Nephron progenitor cell (in vitro differentiated cells): ENCODE measurements around the gene KIF6.

Experiments
- DNase-seq: peaks from one replicate; pipeline ENCODE4 v3.0.0; 2021
- H3K27ac Mint-ChIP-seq: 2 replicates; pipeline ENCODE4 v1.8.0; 2021; ENCODE audit warnings: mild to moderate bottlenecking, moderate library complexity, mixed read lengths
- H3K27me3 Mint-ChIP-seq: 2 replicates; pipeline ENCODE4 v1.8.0; 2021; ENCODE audit warnings: mild to moderate bottlenecking, low read depth, mixed read lengths; ENCODE audit not compliant: poor library complexity
- H3K36me3 Mint-ChIP-seq: 2 replicates; pipeline ENCODE4 v1.8.0; 2021; ENCODE audit warnings: low read depth, mixed read lengths
- H3K4me1 Mint-ChIP-seq: 2 replicates; pipeline ENCODE4 v1.8.0; 2021; ENCODE audit warnings: mixed read lengths
- H3K4me3 Mint-ChIP-seq: 2 replicates; pipeline ENCODE4 v1.8.0; 2021; ENCODE audit warnings: mild to moderate bottlenecking, moderate library complexity, mixed read lengths
- H3K9me3 Mint-ChIP-seq: 2 replicates; pipeline ENCODE4 v1.8.0; 2021; ENCODE audit warnings: mild to moderate bottlenecking, moderate library complexity, mixed read lengths
- TF ChIP-seq, protein P1 (sequence below): fragments of 200-600 bp; sonication (generic); IDR thresholded peaks from 2 replicates; pipeline ENCODE4 v1.5.0; 2021; ENCODE audit warnings: antibody characterized with exemption

KIF6 gene

DNA sequence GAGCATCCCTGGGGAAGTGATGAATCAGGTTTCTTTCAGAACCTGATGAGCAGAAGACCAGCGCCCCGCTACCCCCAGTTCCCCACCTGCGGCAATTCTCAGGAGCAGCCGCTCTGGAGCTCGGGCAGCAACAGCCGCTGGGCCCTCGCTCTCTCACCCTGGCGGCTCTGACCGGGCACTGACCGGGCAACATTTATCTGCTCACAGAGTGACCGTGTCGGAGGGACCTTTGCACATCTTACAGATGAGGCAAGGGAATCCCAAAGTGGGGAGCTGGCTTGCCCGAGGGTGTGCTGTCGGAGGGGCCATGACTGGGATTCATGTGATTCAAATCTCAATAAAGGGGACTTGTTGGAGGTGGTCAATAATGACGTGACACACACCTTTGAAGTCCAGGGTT lies 376.5 kb downstream of the KIF6 start:
- Mint-ChIP-seq H3K27ac (no peak overlapping the region), H3K4me1 (peaks cover 21% of the 10 kb centered on the region), H3K4me3 (no peak overlapping the region), H3K9me3 (no peaks in the 10 kb centered on the region), H3K27me3 (peaks cover 9% of the 10 kb centered on the region), H3K36me3 (no peaks in the 10 kb centered on the region)
- TF ChIP-seq, protein P1, sequence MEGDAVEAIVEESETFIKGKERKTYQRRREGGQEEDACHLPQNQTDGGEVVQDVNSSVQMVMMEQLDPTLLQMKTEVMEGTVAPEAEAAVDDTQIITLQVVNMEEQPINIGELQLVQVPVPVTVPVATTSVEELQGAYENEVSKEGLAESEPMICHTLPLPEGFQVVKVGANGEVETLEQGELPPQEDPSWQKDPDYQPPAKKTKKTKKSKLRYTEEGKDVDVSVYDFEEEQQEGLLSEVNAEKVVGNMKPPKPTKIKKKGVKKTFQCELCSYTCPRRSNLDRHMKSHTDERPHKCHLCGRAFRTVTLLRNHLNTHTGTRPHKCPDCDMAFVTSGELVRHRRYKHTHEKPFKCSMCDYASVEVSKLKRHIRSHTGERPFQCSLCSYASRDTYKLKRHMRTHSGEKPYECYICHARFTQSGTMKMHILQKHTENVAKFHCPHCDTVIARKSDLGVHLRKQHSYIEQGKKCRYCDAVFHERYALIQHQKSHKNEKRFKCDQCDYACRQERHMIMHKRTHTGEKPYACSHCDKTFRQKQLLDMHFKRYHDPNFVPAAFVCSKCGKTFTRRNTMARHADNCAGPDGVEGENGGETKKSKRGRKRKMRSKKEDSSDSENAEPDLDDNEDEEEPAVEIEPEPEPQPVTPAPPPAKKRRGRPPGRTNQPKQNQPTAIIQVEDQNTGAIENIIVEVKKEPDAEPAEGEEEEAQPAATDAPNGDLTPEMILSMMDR, result no peak
- no peak for DNase-seq

DNA sequence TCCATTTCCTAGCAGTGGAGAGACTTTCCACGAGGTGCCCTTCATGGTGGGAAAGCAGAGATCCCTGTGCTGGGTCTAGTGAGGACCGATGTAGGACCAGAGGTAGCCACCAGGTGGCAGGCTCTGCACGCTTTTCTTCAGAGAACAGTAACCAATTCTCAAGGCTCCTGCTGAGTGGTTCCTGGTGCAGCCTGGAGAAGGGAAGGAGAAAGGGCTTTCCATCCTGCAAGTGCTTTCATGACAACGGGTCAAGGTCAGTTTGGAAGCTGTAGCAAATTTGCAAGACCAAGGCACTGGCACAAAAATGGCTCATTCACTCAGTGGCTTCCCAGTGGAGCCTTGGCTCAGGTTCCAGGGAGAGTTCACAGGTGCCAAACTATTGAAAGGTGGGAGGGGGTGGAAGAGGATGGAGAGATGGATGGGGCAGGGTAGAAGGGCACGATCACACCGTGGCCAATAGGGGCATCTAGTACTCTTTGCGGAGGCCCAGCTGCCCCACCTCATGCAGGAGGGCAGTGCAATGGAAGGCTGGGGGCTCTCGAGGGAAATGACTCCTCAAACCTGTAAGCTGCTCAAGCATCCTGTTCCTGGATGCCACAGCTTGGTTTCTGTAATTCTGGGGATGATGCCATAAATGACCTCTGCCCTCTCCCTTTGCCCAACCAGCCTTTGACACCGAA lies 377.2 kb downstream of the KIF6 start:
- peaks cover 21% of the 10 kb centered on the region for H3K4me1 Mint-ChIP-seq
- peaks cover 9% of the 10 kb centered on the region for H3K27me3 Mint-ChIP-seq
- TF ChIP-seq, protein P1, result peak; percentile 92
- peak; percentile 84 for DNase-seq
- H3K27ac Mint-ChIP-seq, result no peak overlapping the region
- H3K36me3 Mint-ChIP-seq, result no peaks in the 10 kb centered on the region
- H3K4me3 Mint-ChIP-seq, result no peak overlapping the region
- H3K9me3 Mint-ChIP-seq, result no peaks in the 10 kb centered on the region

DNA sequence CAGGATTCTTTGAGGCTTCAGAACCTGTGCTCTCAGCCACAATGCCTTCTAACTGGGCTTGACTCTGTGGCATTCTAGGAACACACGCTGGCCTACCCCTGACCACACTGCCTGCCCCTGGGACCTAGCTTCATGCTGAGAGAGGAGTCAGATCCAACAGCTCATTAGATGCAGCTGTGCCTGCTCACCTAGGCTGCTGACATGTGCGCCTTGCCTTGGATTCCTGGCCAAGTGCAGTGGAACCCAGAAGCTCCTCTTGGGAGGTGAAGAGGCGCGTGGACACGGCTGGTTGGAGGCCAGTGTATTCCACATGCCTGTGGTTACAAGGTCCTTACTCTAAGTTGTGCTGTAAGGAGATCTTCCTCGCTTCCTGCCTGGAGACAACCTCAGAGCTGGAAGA lies 378.0 kb downstream of the KIF6 start:
- TF ChIP-seq, protein P1, result no peak
- no peak for DNase-seq
- Mint-ChIP-seq H3K4me1 (peaks cover 21% of the 10 kb centered on the region), H3K27me3 (peaks cover 9% of the 10 kb centered on the region), H3K4me3 (no peak overlapping the region), H3K27ac (no peak overlapping the region), H3K36me3 (no peaks in the 10 kb centered on the region), H3K9me3 (no peaks in the 10 kb centered on the region)

DNA sequence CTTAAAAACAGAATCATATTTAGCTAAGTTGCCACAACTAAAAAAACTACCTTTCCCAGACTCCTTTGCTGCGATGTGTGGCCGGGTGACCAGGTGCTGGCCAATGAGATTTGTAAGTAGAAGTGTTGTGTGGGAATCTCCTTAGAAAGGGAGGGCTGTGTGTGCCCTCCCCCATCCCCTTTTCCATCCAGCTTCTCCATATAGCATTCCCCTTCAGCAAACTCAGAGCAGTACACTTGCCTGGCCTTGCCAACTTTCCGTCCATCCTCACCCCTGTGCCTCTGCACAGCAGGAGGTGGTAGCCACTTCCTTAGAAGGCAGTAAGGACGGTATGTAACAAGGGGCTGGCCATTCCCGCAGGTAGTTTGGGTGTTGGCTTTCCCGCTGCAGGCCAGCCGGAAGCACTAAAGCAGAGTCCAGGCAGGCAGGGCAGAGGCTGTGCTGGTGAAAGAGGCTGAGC lies 380.4 kb downstream of the KIF6 start:
- peak overlapping the region; percentile 30 for H3K27ac Mint-ChIP-seq

DNA sequence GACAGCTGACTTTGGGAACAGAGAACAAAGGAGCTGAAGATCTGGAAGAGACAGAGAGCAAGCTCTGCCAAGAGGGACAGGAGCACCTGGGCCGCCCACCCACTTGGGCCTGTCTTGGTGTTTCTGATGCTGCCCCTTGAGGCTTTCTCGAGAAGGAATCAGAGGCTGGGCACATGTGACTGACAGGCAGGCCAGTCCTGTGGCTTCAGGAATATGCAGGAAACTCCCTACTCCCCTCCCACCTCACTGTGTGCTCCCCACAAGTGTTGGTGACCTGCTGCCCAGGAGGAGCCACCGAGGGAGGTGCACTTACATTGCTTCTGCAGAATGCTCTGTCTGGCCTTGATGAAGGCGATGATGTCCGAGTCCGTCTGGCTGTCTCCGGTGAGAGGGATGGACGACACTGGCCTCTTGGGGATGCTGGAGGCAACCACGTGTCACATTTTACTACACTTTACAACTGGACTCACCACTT lies 381.8 kb downstream of the KIF6 start:
- H3K4me1 Mint-ChIP-seq, result peaks cover 22% of the 10 kb centered on the region
- no peak for DNase-seq
- no peak overlapping the region for H3K4me3 Mint-ChIP-seq
- peaks cover 9% of the 10 kb centered on the region for H3K27me3 Mint-ChIP-seq
- H3K9me3 Mint-ChIP-seq, result no peaks in the 10 kb centered on the region
- TF ChIP-seq, protein P1, result no peak
- H3K36me3 Mint-ChIP-seq, result no peaks in the 10 kb centered on the region
- peak overlapping the region; percentile 78 for H3K27ac Mint-ChIP-seq

More for the DNA sequence above, 380.4 kb downstream of the KIF6 start:
- Mint-ChIP-seq H3K4me1 (peaks cover 21% of the 10 kb centered on the region), H3K9me3 (no peaks in the 10 kb centered on the region), H3K27me3 (peaks cover 9% of the 10 kb centered on the region), H3K4me3 (no peak overlapping the region), H3K36me3 (no peaks in the 10 kb centered on the region)
- DNase-seq, result no peak
- TF ChIP-seq, protein P1, result no peak
